Ovary (tissue), 3 donors: ENCODE data around the gene ATP5PO.

Source experiments
- CTCF ChIP-seq, 3 donors: fragments of 450-650 bp in 2 of 3; fragments of 200-600 bp in 1 of 3; IDR thresholded peaks; one replicate each; pipeline versions ENCODE4 v1.5.1 to v1.8.0; 2016 to 2022; ENCODE audit warnings: antibody characterized with exemption in 3 of 3, mild to moderate bottlenecking in 1 of 3
- POLR2A ChIP-seq: fragments of 450-650 bp; IDR thresholded peaks from one replicate; pipeline ENCODE4 v1.6.1; 2017; ENCODE audit warnings: antibody characterized with exemption, mild to moderate bottlenecking, moderate library complexity
- donor health status: DM: no; HTN: no; CAD: no.

GRCh38 chr21:33901412-33902288, 14.0 kb downstream of the ATP5PO start:
- TF ChIP-seq CTCF (IDR thresholded peaks at IDR 0.05) (no peak), POLR2A (no peak)
